ENCODE results near the gene PDPN. TPM values are rescaled to one million over a fixed set of nuclear protein-coding genes. Genes with fewer than 3 reads are reported as not detected.

The PDPN gene
- polyA plus RNA-seq, 1 donor (not counting 4 experiments of a cell fraction or from before 2014, with no cell fraction given), result 29.9 TPM

- dilution Hi-C loops (cut with MboI; ENCODE audit: extremely low pct_ligation_motif_present, low sequenced_read_pairs), result no loop called here
- H3K36me3 ChIP-seq (ENCODE audit: control insufficient read depth in 2 of 2, extremely low read depth in 1 of 2, insufficient read depth in 2 of 2, low read length in 2 of 2), result peaks cover 1 to 3% of the 10 kb centered on the region in 2 experiments
- no peak overlapping the region for H2AFZ ChIP-seq (ENCODE audit: control insufficient read depth, low read length)
- H3K9me1 ChIP-seq (ENCODE audit: control insufficient read depth, extremely low read depth, insufficient read depth, low read length), result peaks cover 2% of the 10 kb centered on the region
- FAIRE-seq, result no peak
- H3K27ac ChIP-seq (ENCODE audit: control insufficient read depth, insufficient read depth, low read length), result no peak overlapping the region
- H3K4me1 ChIP-seq (ENCODE audit: control insufficient read depth, extremely low read depth, insufficient read depth, low read length), result peaks cover 63% of the 10 kb centered on the region
- H3K9ac ChIP-seq (ENCODE audit: control insufficient read depth, extremely low read depth, insufficient read depth, low read length), result no peak overlapping the region
- peaks cover 12% of the 10 kb centered on the region for H3K79me2 ChIP-seq (ENCODE audit: control insufficient read depth, insufficient read depth, low read length)
- no peaks in the 10 kb centered on the region for H3K9me3 ChIP-seq (ENCODE audit: control insufficient read depth, low read depth, low read length)
- no peak overlapping the region for H3K4me3 ChIP-seq (ENCODE audit: control insufficient read depth in 2 of 3, extremely low read depth in 1 of 3, insufficient read depth in 2 of 3, low read depth in 1 of 3, low read length in 3 of 3)
- H3K27me3 ChIP-seq (ENCODE audit: control insufficient read depth, extremely low read depth, insufficient read depth, low read length), result no peaks in the 10 kb centered on the region
- no peak for DNase-seq (ENCODE audit: low read depth, low spot score)
- no peak overlapping the region for H3K4me2 ChIP-seq (ENCODE audit: control insufficient read depth, extremely low read depth, insufficient read depth, low read depth, low read length)
- TF ChIP-seq, protein P1, sequence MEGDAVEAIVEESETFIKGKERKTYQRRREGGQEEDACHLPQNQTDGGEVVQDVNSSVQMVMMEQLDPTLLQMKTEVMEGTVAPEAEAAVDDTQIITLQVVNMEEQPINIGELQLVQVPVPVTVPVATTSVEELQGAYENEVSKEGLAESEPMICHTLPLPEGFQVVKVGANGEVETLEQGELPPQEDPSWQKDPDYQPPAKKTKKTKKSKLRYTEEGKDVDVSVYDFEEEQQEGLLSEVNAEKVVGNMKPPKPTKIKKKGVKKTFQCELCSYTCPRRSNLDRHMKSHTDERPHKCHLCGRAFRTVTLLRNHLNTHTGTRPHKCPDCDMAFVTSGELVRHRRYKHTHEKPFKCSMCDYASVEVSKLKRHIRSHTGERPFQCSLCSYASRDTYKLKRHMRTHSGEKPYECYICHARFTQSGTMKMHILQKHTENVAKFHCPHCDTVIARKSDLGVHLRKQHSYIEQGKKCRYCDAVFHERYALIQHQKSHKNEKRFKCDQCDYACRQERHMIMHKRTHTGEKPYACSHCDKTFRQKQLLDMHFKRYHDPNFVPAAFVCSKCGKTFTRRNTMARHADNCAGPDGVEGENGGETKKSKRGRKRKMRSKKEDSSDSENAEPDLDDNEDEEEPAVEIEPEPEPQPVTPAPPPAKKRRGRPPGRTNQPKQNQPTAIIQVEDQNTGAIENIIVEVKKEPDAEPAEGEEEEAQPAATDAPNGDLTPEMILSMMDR (optimal IDR thresholded peaks at IDR 0.05 in 1 of 3, IDR thresholded peaks at IDR 0.05 in 1 of 3, conservative IDR thresholded peaks at IDR 0.05 in 1 of 3; ENCODE audit: extremely low read depth in 1 of 3, insufficient read depth in 2 of 3, low read length in 3 of 3), result no peak
- TF ChIP-seq EZH2 (IDR thresholded peaks at IDR 0.05; ENCODE audit: low read length), result no peak
- no peaks in the 10 kb centered on the region for H4K20me1 ChIP-seq (ENCODE audit: control insufficient read depth, extremely low read depth, insufficient read depth, low read length)
Measured at GRCh38 chr1:13590486-13590885, 6.9 kb downstream of the PDPN start.

- Histone ChIP-seq H3K27ac (ENCODE audit: control insufficient read depth, insufficient read depth, low read length) (peak overlapping the region; percentile 80), H3K9ac (ENCODE audit: control insufficient read depth, extremely low read depth, insufficient read depth, low read length) (peak overlapping the region; percentile 35), H3K36me3 (ENCODE audit: control insufficient read depth in 2 of 2, extremely low read depth in 1 of 2, insufficient read depth in 2 of 2, low read length in 2 of 2) (peaks cover 3 to 4% of the 10 kb centered on the region in 2 experiments), H4K20me1 (ENCODE audit: control insufficient read depth, extremely low read depth, insufficient read depth, low read length) (no peaks in the 10 kb centered on the region), H3K9me3 (ENCODE audit: control insufficient read depth, low read depth, low read length) (no peaks in the 10 kb centered on the region), H3K9me1 (ENCODE audit: control insufficient read depth, extremely low read depth, insufficient read depth, low read length) (no peaks in the 10 kb centered on the region), H3K79me2 (ENCODE audit: control insufficient read depth, insufficient read depth, low read length) (peaks cover 15% of the 10 kb centered on the region), H3K4me3 (ENCODE audit: control insufficient read depth in 2 of 3, extremely low read depth in 1 of 3, insufficient read depth in 2 of 3, low read depth in 1 of 3, low read length in 3 of 3) (no peak overlapping the region), H3K4me2 (ENCODE audit: control insufficient read depth, extremely low read depth, insufficient read depth, low read depth, low read length) (peak overlapping the region; percentile 61), H3K4me1 (ENCODE audit: control insufficient read depth, extremely low read depth, insufficient read depth, low read length) (peaks cover 34% of the 10 kb centered on the region), H2AFZ (ENCODE audit: control insufficient read depth, low read length) (peak overlapping the region; percentile 47), H3K27me3 (ENCODE audit: control insufficient read depth, extremely low read depth, insufficient read depth, low read length) (no peaks in the 10 kb centered on the region)
- TF ChIP-seq, protein P1 (optimal IDR thresholded peaks at IDR 0.05 in 1 of 3, IDR thresholded peaks at IDR 0.05 in 1 of 3, conservative IDR thresholded peaks at IDR 0.05 in 1 of 3; ENCODE audit: extremely low read depth in 1 of 3, insufficient read depth in 2 of 3, low read length in 3 of 3), result no peak
- no peak for TF ChIP-seq EZH2 (IDR thresholded peaks at IDR 0.05; ENCODE audit: low read length)
- FAIRE-seq, result peak; percentile 97
- dilution Hi-C loops (cut with MboI; ENCODE audit: extremely low pct_ligation_motif_present, low sequenced_read_pairs), result no loop called here
- no peak for DNase-seq (ENCODE audit: low read depth, low spot score)
Measured at GRCh38 chr1:13593511-13594131, 10.0 kb downstream of the PDPN start.

Measured in keratinocyte (primary cell).